Measurements from ENCODE around the gene INTS15. TPM values are rescaled to one million over a fixed set of nuclear protein-coding genes. Genes with fewer than 3 reads are reported as not detected.
"Not testable (repeated sequence)": the region's sequence is repeated elsewhere in the genome, so short reads cannot be mapped to it uniquely, and the experiment has no call there.

Gene INTS15
- total and polyA plus RNA-seq, 11 donors = 7.1 to 22.7 (median 15.3) TPM

- peaks cover 0 to 2% (median 0%) of the 10 kb centered on the region in 12 donors for H3K4me1 ChIP-seq
- H3K4me3 ChIP-seq = no peak overlapping the region
- no peaks in the 10 kb centered on the region for H3K36me3 ChIP-seq
- DNase-seq = peak in 1 of 5 donors; percentile 4
- WGBS, 4 donors = 58 to 64% (median 64%) methylated on average over 7 of the region's 7 CpGs
- TF ChIP-seq CTCF (IDR thresholded peaks at IDR 0.05) (no peak), POLR2A (IDR thresholded peaks at IDR 0.05) (no peak)
- H3K27me3 ChIP-seq = no peaks in the 10 kb centered on the region
- H3K27ac ChIP-seq = no peak overlapping the region
- intact Hi-C loops (cut with DNase I) = loop anchor here in 1 of 10 donors (10.0 kb wide), 1 partner anchor 56 kb away; no protein-coding TSS in a partner anchor
- no peak for ATAC-seq
- H3K9me3 ChIP-seq = no peaks in the 10 kb centered on the region
Observed at GRCh38 chr7:6571160-6571779, 18.6 kb upstream of the INTS15 start.

- no peaks in the 10 kb centered on the region for H3K9me3 ChIP-seq
- no peak overlapping the region for H3K27ac ChIP-seq
- no peaks in the 10 kb centered on the region for H3K27me3 ChIP-seq
- ATAC-seq (no peak), DNase-seq (no peak)
- intact Hi-C loops (cut with DNase I) = loop anchor here in 3 of 10 donors (5.0 to 10.0 kb wide), 3 partner anchors 61 to 157 kb away; partner anchors contain the start of gene ZNF12 (in 1 of the 3)
- peaks cover 0 to 16% (median 5%) of the 10 kb centered on the region in 12 donors for H3K4me1 ChIP-seq
- 79 to 80% (median 80%) methylated on average over 8 to 9 of the region's 9 CpGs for WGBS, 4 donors
- no peak for TF ChIP-seq CTCF (IDR thresholded peaks at IDR 0.05)
- TF ChIP-seq POLR2A (IDR thresholded peaks at IDR 0.05) = no peak
- no peak overlapping the region for H3K4me3 ChIP-seq
- peaks cover 0 to 10% (median 5%) of the 10 kb centered on the region in 9 donors for H3K36me3 ChIP-seq
Observed at GRCh38 chr7:6575281-6576023, 14.4 kb upstream of the INTS15 start.

DNA sequence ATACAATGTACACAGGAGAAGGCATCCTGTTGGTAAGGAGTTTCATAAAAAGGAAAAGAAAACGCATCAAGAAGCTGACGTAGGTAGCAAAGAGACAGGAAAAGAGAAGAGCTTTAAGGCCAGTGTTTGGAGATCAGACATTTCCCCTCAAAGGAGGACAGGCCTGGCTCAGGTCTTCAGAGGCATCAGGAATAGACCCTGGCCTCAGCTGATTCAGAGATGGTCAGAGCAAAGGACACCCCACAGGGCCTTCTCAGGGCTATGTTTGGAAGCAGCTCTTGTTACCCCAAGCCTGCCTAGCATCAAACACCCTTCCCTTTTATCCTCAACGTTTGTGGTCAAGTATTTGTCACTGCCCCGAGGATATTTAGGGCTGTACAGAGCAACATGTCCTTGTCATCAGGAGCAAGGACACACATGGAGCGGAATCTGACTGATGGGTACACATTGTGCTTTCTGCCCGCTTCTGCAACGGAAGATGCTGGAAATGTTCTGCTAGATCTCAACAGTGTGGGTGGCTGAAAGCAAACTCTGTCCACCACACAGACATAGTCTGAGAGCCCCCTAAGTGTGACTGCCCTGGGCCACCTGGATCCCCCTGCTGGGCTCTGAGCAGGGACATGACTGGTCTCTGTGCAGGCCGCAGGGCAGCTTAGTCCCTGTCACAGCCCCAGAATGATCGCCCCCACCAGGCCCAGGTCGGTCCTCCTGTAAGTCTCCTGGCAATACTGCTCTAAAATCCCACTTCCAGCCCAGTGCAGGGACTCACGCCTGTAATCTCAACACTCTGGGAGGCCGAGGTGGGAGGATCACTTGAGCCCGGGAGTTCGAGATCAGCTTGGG, 13.6 kb upstream of the INTS15 start:
- DNase-seq (peak in 2 of 5 donors; percentile 35 to 48), ATAC-seq (no peak)
- intact Hi-C loops (cut with DNase I) = loop anchor here in 3 of 10 donors (5.0 to 10.0 kb wide), 3 partner anchors 61 to 156 kb away; partner anchors contain the start of gene ZNF12 (in 1 of the 3)
- H3K9me3 ChIP-seq = no peaks in the 10 kb centered on the region
- TF ChIP-seq CTCF (IDR thresholded peaks at IDR 0.05) (no peak), POLR2A (IDR thresholded peaks at IDR 0.05) (no peak)
- H3K4me3 ChIP-seq = peak overlapping the region in 10 of 12 donors; percentile 56 to 93 (median 74)
- peaks cover 0 to 16% (median 5%) of the 10 kb centered on the region in 12 donors for H3K4me1 ChIP-seq
- H3K36me3 ChIP-seq = peaks cover 0 to 18% (median 12%) of the 10 kb centered on the region in 9 donors
- WGBS, 4 donors = 71 to 82% (median 78%) methylated on average over 13 to 14 of the region's 14 CpGs
- H3K27me3 ChIP-seq = no peaks in the 10 kb centered on the region
- H3K27ac ChIP-seq = peak overlapping the region in 9 of 12 donors; percentile 87 to 98 (median 94)

GRCh38 chr7:6576867-6577368, 12.9 kb upstream of the INTS15 start:
- not testable (repeated sequence) for ATAC-seq, H3K9me3 ChIP-seq, H3K27me3 ChIP-seq
- Histone ChIP-seq H3K36me3 (peaks cover 0 to 25% (median 18%) of the 10 kb centered on the region in 9 donors), H3K4me1 (peaks cover 0 to 16% (median 5%) of the 10 kb centered on the region in 12 donors), H3K4me3 (peak overlapping the region; percentile 5 to 93 (median 72)), H3K27ac (peak overlapping the region; percentile 87 to 98 (median 92))
- intact Hi-C loops (cut with DNase I) = loop anchor here in 4 of 10 donors (1.0 to 10.0 kb wide), 4 partner anchors 12 to 155 kb away; partner anchors contain the start of gene ZNF12 (in 1 of the 4)
- 13 to 22% (median 17%) methylated on average over 14 of the region's 14 CpGs for WGBS, 4 donors
- DNase-seq = peak in 1 of 5 donors; percentile 33

Measured in heart left ventricle (tissue), 16 donors.